K562 (cell line): ENCODE data around the gene PPP1R10. TPM values are rescaled to one million over a fixed set of nuclear protein-coding genes. Genes with fewer than 3 reads are reported as not detected.
A peak's percentile ranks its signal among the peaks of the same experiment; 100 is the strongest.

Experiments used
- EP300 ChIP-seq: IDR thresholded peaks from 2 replicates; pipeline ENCODE4 v1.6.1; 2012; ENCODE audit warnings: low read length, improper control_type of control experiment
- FOXA3 ChIP-seq, 2 experiments: fragments of 450-650 bp in 1 of 2; sonication (generic) in 1 of 2; formaldehyde crosslinking; IDR thresholded peaks in 1 of 2; conservative IDR thresholded peaks in 1 of 2; 2 replicates each; pipeline versions ENCODE4 v1.4.0 to v1.8.0; 2020 to 2022; ENCODE audit warnings: mild to moderate bottlenecking in 2 of 2, missing genetic modification reagents in 1 of 2
- MCM7 ChIP-seq, 2 experiments: fragments of 450-650 bp; IDR thresholded peaks; 2 replicates each; pipeline ENCODE4 v1.6.1; 2016 to 2018
- MECOM ChIP-seq: fragments of 250-450 bp; sonication (Bioruptor Pico); IDR thresholded peaks from 2 replicates; pipeline ENCODE4 v1.8.0; 2022; ENCODE audit warnings: inconsistent platforms
- NEUROD1 ChIP-seq: fragments of 150-350 bp; IDR thresholded peaks from 2 replicates; pipeline ENCODE4 v1.6.1; 2014; ENCODE audit warnings: borderline replicate concordance, low read length, low read depth; ENCODE audit not compliant: partially characterized antibody
- PHF20 ChIP-seq: fragments of 450-650 bp; IDR thresholded peaks from 2 replicates; pipeline ENCODE4 v1.6.1; 2018; ENCODE audit not compliant: partially characterized antibody
- POLR2G ChIP-seq: fragments of 200-400 bp; formaldehyde crosslinking; IDR thresholded peaks from 2 replicates; pipeline ENCODE4 v1.6.1; 2017; ENCODE audit warnings: low read depth, mild to moderate bottlenecking, antibody characterized with exemption, low read length, moderate library complexity
- SMAD1 ChIP-seq: fragments of 150-350 bp; IDR thresholded peaks from 2 replicates; pipeline ENCODE4 v1.6.1; 2014; ENCODE audit warnings: low read length, low read depth; ENCODE audit not compliant: partially characterized antibody
- SREBF2 ChIP-seq: sonication (generic); formaldehyde crosslinking; IDR thresholded peaks from 2 replicates; pipeline ENCODE4 v1.4.0; 2020; ENCODE audit warnings: mild to moderate bottlenecking, missing genetic modification reagents
- XRCC4 ChIP-seq: IDR thresholded peaks from one replicate; pipeline ENCODE4 v1.6.1; 2011; ENCODE audit not compliant: insufficient read depth, insufficient read length; ENCODE audit errors: extremely low read depth
- ZEB2 ChIP-seq: fragments of 450-650 bp; IDR thresholded peaks from 2 replicates; pipeline ENCODE4 v1.6.1; 2016
- ZNF121 ChIP-seq: sonication (generic); formaldehyde crosslinking; conservative IDR thresholded peaks from 2 replicates; pipeline ENCODE4 v1.8.0; 2022; ENCODE audit warnings: missing genetic modification reagents
- ZNF143 ChIP-seq: sonication (generic); formaldehyde crosslinking; IDR thresholded peaks from 2 replicates; pipeline ENCODE4 v1.9.0; 2022; ENCODE audit warnings: mild to moderate bottlenecking, missing genetic modification reagents
- ZNF76 ChIP-seq: fragments of 250-450 bp; sonication (Bioruptor Pico); IDR thresholded peaks from 2 replicates; pipeline ENCODE4 v1.4.0; 2020; ENCODE audit warnings: mild to moderate bottlenecking, moderate library complexity, borderline replicate concordance
- ZNF830 ChIP-seq: fragments of 250-450 bp; sonication (Bioruptor Pico); IDR thresholded peaks from 2 replicates; pipeline ENCODE4 v1.5.0; 2021; ENCODE audit warnings: mild to moderate bottlenecking
- polyA plus RNA-seq, 8 experiments: library from polyadenylated mRNA; depleted of rRNA in 4 of 8; stranded (reverse) in 5 of 8; unstranded in 3 of 8; fragments of >200 nt; fragmentation: Nextera tagmentation in 2 of 8; fragmentation: Illumina TruSeq in 1 of 8; extraction: Ambion mirVana in 2 of 8; extraction: Trizol in 1 of 8; gene quantifications; 2 replicates each; pipeline versions ENCODE4 v1.2.1 to v1.2.3, GENCODE V29; 2011 to 2014; ENCODE audit warnings: inconsistent platforms in 1 of 8, missing spikeins in 1 of 8
- total RNA-seq, 7 experiments: library from RNA; depleted of rRNA in 6 of 7; stranded (reverse); fragments of >200 nt in 6 of 7; fragmentation: Illumina TruSeq in 2 of 7; extraction: Trizol in 2 of 7; gene quantifications; 2 replicates each; pipeline versions ENCODE4 v1.2.1 to v1.2.3, GENCODE V29; 2011 to 2021; ENCODE audit warnings: low replicate concordance in 1 of 7
- TF ChIP-seq, protein P1 (sequence below), 2 experiments: fragments of 250-450 bp in 1 of 2; fragments of 450-650 bp in 1 of 2; sonication (Bioruptor Pico) in 1 of 2; IDR thresholded peaks; 2 replicates each; pipeline versions ENCODE4 v1.6.1 to v1.8.0; 2016 to 2021; ENCODE audit warnings: mild to moderate bottlenecking in 2 of 2, moderate library complexity in 2 of 2, missing compliant biosample characterization in 1 of 2, missing genetic modification characterization in 1 of 2
- TF ChIP-seq, protein P2 (sequence below), 2 experiments: fragments of 450-650 bp; IDR thresholded peaks; 2 replicates each; pipeline ENCODE4 v1.6.1; 2016; ENCODE audit warnings: mild to moderate bottlenecking in 2 of 2, borderline replicate concordance in 1 of 2, low read depth in 1 of 2, moderate library complexity in 1 of 2
- TF ChIP-seq, protein P3 (sequence below): sonication (generic); formaldehyde crosslinking; IDR thresholded peaks from 2 replicates; pipeline ENCODE4 v1.8.0; 2022; ENCODE audit warnings: mild to moderate bottlenecking, missing genetic modification reagents, borderline replicate concordance

PPP1R10 gene
- total and polyA plus RNA-seq, 9 of the 15 experiments (the other 6 are each of a cell fraction or from before 2014, with no cell fraction given) = 14.1 to 65.5 (median 32.6) TPM

DNA sequence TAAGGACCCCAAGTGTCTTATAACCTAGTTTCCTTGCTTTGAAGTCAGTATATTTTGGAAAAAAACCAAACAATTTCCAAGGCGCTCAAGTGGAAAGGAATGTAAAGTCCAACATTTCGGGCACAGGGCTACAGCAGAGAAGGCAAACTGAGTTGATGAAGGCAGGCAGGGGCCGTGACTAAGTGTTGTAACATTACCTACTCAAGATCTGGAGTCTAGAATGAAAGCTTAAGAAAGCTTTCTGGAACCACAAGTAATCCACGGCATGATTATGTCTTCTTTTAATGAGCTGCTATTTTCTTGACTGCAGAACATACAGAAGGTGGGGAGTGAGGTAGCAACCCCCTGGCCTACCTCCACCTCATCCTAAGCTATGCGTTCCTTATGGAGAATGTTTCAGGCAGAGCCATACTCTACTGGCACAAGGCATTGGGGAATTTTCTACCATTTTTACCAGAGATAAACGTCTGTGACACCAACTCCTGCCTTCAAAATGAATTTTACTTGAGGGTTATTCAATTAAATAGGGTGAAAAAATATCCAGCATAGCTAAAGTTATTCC is 4.3 kb downstream of the PPP1R10 start (continued):
- TF ChIP-seq POLR2G = peak; percentile 44
- no peak for TF ChIP-seq PHF20
- TF ChIP-seq MECOM = no peak
- no peak for TF ChIP-seq SREBF2 (CRISPR knock-in tag)
- TF ChIP-seq XRCC4 = no peak
- no peak for TF ChIP-seq NEUROD1
- TF ChIP-seq ZNF76 (CRISPR knock-in tag) = no peak
- TF ChIP-seq ZNF830 (CRISPR knock-in tag) = 0 out of 2 replicates have a peak, but pooled peaks have one; percentile 64
- TF ChIP-seq SMAD1 = no peak
- TF ChIP-seq, protein P1, sequence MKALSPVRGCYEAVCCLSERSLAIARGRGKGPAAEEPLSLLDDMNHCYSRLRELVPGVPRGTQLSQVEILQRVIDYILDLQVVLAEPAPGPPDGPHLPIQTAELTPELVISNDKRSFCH (CRISPR knock-in tag; IDR thresholded peaks at IDR 0.05) = no peak
- TF ChIP-seq, protein P1 (tag; IDR thresholded peaks at IDR 0.05) = no peak
- TF ChIP-seq ZNF121 (CRISPR knock-in tag) = no peak
- no peak for TF ChIP-seq ZNF143 (CRISPR knock-in tag)
- no peak for TF ChIP-seq MCM7 (IDR thresholded peaks at IDR 0.05)
- TF ChIP-seq, protein P2, sequence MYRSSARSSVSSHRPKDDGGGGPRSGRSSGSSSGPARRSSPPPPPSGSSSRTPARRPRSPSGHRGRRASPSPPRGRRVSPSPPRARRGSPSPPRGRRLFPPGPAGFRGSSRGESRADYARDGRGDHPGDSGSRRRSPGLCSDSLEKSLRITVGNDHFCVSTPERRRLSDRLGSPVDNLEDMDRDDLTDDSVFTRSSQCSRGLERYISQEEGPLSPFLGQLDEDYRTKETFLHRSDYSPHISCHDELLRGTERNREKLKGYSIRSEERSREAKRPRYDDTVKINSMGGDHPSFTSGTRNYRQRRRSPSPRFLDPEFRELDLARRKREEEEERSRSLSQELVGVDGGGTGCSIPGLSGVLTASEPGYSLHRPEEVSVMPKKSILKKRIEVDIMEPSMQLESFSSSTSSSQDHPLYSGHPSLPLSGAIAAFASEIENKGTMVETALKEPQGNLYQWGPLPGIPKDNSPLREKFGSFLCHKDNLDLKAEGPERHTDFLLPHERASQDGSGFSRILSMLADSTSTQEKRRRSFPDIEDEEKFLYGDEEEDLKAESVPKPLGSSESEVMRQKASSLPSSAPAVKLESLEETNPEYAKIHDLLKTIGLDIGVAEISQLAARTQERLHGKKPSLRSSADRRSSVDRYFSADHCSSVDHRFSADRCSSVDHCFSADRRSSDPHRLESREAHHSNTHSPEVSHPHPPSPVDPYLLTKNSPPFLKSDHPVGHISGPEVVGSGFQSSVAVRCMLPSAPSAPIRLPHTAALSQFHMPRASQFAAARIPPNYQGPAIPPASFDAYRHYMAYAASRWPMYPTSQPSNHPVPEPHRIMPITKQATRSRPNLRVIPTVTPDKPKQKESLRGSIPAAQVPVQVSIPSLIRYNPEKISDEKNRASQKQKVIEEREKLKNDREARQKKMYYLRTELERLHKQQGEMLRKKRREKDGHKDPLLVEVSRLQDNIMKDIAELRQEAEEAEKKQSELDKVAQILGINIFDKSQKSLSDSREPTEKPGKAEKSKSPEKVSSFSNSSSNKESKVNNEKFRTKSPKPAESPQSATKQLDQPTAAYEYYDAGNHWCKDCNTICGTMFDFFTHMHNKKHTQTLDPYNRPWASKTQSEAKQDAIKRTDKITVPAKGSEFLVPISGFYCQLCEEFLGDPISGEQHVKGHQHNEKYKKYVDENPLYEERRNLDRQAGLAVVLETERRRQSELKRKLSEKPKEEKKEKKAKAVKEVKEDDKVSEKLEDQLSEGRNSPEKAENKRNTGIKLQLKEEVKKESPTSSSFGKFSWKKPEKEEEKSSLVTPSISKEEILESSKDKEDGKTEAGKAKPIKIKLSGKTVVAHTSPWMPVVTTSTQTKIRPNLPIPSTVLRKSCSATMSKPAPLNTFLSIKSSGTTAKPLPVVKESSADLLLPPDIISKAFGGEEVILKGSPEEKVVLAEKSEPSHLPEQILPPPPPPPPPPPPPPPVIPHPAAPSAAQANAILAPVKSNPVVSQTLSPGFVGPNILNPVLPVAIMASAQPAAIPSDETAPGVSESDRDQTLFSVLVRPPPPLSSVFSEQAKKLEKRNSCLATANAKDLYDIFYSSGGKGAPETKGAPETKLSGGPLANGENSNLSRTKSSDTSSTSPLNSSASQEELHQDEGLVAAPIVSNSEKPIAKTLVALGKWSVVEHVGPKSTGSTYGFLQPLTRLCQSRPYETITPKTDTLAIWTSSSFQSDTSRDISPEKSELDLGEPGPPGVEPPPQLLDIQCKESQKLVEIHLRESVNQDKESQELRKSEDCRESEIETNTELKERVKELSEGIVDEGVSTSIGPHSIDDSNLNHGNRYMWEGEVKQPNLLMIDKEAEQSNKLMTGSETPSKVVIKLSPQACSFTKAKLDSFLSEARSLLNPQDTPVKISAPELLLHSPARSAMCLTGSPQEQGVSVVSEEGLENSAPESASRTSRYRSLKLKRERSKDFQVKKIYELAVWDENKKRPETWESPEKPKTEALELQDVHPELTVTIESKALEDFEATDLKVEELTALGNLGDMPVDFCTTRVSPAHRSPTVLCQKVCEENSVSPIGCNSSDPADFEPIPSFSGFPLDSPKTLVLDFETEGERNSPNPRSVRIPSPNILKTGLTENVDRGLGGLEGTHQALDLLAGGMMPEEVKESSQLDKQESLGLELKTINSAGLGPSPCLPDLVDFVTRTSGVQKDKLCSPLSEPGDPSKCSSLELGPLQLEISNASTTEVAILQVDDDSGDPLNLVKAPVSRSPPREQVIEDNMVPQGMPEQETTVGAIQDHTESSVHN (IDR thresholded peaks at IDR 0.05; ENCODE audit: borderline replicate concordance in 1 of 2, low read depth in 1 of 2) = no peak
- no peak for TF ChIP-seq EP300
- no peak for TF ChIP-seq ZEB2
- TF ChIP-seq, protein P3, sequence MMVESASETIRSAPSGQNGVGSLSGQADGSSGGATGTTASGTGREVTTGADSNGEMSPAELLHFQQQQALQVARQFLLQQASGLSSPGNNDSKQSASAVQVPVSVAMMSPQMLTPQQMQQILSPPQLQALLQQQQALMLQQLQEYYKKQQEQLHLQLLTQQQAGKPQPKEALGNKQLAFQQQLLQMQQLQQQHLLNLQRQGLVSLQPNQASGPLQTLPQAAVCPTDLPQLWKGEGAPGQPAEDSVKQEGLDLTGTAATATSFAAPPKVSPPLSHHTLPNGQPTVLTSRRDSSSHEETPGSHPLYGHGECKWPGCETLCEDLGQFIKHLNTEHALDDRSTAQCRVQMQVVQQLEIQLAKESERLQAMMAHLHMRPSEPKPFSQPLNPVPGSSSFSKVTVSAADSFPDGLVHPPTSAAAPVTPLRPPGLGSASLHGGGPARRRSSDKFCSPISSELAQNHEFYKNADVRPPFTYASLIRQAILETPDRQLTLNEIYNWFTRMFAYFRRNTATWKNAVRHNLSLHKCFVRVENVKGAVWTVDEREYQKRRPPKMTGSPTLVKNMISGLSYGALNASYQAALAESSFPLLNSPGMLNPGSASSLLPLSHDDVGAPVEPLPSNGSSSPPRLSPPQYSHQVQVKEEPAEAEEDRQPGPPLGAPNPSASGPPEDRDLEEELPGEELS (CRISPR knock-in tag) = no peak
- TF ChIP-seq FOXA3 (CRISPR knock-in tag; conservative IDR thresholded peaks at IDR 0.05 in 1 of 2, IDR thresholded peaks at IDR 0.05 in 1 of 2) = no peak
